ENCODE measurements around the gene EP400.

The EP400 gene

GRCh38 chr12:132114667-132115066 lies 164.9 kb downstream of the EP400 start:
- no peak for DNase-seq (ENCODE audit: low read depth in 2 of 3, low spot score in 1 of 3)

- no peak for DNase-seq (ENCODE audit: low read depth in 2 of 3, low spot score in 1 of 3)
These were observed 165.8 kb downstream of the EP400 start for GRCh38 chr12:132115500-132115899.

- DNase-seq (ENCODE audit: low read depth in 2 of 3, low spot score in 1 of 3), result no peak
These were observed 167.2 kb downstream of the EP400 start for GRCh38 chr12:132116709-132117557.

GRCh38 chr12:132117558-132117875 lies 167.8 kb downstream of the EP400 start:
- DNase-seq (ENCODE audit: low read depth in 2 of 3, low spot score in 1 of 3), result no peak

GRCh38 chr12:132118876-132119275 lies 169.1 kb downstream of the EP400 start:
- DNase-seq (ENCODE audit: low read depth in 2 of 3, low spot score in 1 of 3), result no peak

GRCh38 chr12:132121283-132121682 lies 171.5 kb downstream of the EP400 start:
- DNase-seq (ENCODE audit: low read depth in 2 of 3, low spot score in 1 of 3), result no peak

GRCh38 chr12:132123970-132124765 lies 174.4 kb downstream of the EP400 start:
- DNase-seq (ENCODE audit: low read depth in 2 of 3, low spot score in 1 of 3), result no peak

GRCh38 chr12:132124766-132125425 lies 175.2 kb downstream of the EP400 start:
- no peak for DNase-seq (ENCODE audit: low read depth in 2 of 3, low spot score in 1 of 3)

- no peak for DNase-seq (ENCODE audit: low read depth in 2 of 3, low spot score in 1 of 3)
These were observed 176.0 kb downstream of the EP400 start for GRCh38 chr12:132125736-132126135.

- no peak for DNase-seq (ENCODE audit: low read depth in 2 of 3, low spot score in 1 of 3)
These were observed 177.3 kb downstream of the EP400 start for GRCh38 chr12:132127041-132127440.

GRCh38 chr12:132129007-132129406 lies 179.3 kb downstream of the EP400 start:
- DNase-seq (ENCODE audit: low read depth in 2 of 3, low spot score in 1 of 3), result no peak

GRCh38 chr12:132130690-132131089 lies 180.9 kb downstream of the EP400 start:
- DNase-seq (ENCODE audit: low read depth in 2 of 3, low spot score in 1 of 3), result no peak
